Fibroblast of lung (primary cell): ENCODE data around the gene PDE6G.

ENCODE experiments used
- CTCF ChIP-seq, 2 donors: IDR thresholded peaks in 1 of 2; conservative IDR thresholded peaks in 1 of 2; 1 replicate in 1 of 2; 2 replicates in 1 of 2; pipeline ENCODE4 v1.5.1; 2011 to 2012; ENCODE audit warnings: low read length in 2 of 2, control low read depth in 1 of 2, inconsistent platforms in 1 of 2, low read depth in 1 of 2, mild to moderate bottlenecking in 1 of 2
- EZH2 ChIP-seq: IDR thresholded peaks from 2 replicates; pipeline ENCODE4 v1.5.1; 2012; ENCODE audit warnings: low read length, control low read depth, mild to moderate bottlenecking; ENCODE audit errors: missing control alignments

DNA sequence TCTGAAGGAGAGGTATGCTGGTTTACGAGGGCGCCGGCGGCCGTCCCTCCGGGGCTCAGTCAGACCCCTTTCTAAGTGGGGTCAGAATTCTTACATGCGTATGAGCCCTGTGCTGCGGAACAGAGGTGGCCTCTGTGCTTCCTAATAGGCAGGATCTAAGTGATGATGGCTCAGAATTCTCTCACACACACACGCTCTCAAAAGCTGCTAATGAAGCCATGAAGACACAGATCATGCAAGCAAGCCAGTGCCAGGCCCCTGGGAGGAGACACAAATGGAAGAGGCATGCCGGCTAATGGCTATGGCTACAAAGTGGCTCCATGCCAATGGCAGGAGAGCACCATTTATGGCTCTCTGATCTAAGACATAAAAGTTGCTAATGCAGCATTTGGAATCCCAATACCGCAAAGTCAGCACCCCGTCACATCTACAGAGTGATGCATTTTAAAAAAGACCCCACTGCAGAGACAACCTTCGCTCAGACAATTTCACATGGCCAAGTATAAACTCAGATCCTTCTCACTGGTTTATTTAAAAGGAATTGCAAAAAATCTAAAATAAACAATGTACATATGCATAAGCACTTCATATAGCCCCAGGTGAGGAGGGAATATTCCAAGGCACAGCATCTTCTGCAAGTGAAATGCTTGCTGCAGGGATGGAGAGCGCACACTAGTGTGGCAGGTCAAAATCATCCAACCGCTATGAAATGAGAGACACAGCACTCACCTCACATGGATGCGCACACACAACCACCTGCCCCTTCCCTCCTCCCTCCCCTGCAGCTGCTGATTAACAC, 44.0 kb downstream of the PDE6G start:
- no peak for TF ChIP-seq CTCF (conservative IDR thresholded peaks at IDR 0.05 in 1 of 2, IDR thresholded peaks at IDR 0.05 in 1 of 2; ENCODE audit: low read depth in 1 of 2, low read length in 2 of 2)
- TF ChIP-seq EZH2, result no peak
